ENCODE results near the gene RAMAC. TPM values are rescaled to one million over a fixed set of nuclear protein-coding genes. Genes with fewer than 3 reads are reported as not detected.

Gene RAMAC
- total and polyA plus RNA-seq, 2 of the 8 experiments (the other 6 are each of a cell fraction or from before 2014, with no cell fraction given) = 20.7 to 32.9 TPM

DNA sequence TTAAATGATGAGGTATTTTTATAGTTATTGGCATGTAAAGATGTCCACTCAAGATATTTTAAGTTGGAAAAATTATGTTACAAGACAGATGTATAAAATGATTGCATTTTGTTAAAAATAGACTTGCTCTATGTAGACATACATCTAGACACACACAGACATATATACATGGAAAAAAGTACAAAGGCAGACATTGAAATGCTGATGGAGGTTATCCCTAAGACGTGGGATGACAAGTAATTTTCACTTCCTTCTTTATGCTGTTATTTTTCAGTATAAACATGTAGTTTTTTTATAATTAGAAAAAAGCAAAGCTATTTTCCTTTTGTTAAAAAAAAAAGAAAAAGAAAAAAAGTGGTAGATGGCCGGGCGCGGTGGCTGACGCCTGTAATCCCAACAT, 40.7 kb upstream of the RAMAC start:
- H4K20me1 ChIP-seq (replicated peaks in 1 of 2; ENCODE audit: control insufficient read depth in 1 of 2, insufficient read depth in 2 of 2, low read length in 2 of 2) = peaks cover 0 to 2% of the 10 kb centered on the region in 2 experiments
- H3K56ac ChIP-seq (replicated peaks; ENCODE audit: insufficient read length, low read depth, low read length) = no peak overlapping the region
- no peak overlapping the region for H2BK20ac ChIP-seq (ENCODE audit: low read length)
- H2AK5ac ChIP-seq (ENCODE audit: low read depth, low read length) = no peak overlapping the region
- no peaks in the 10 kb centered on the region for H3K27me3 ChIP-seq (replicated peaks in 1 of 4; ENCODE audit: control insufficient read depth in 3 of 4, extremely low read depth in 1 of 4, insufficient read depth in 3 of 4, low read length in 3 of 4)
- no peak overlapping the region for H2BK5ac ChIP-seq (ENCODE audit: low read depth, low read length)
- no peak overlapping the region for H3K27ac ChIP-seq (ENCODE audit: low read depth, low read length)
- CTCF ChIA-PET (ENCODE audit: partially characterized antibody) = interaction anchor here (0.8 to 2.4 kb wide), 3 partner anchors 12 to 24 kb away, joined by 3 to 7 read pairs (median 5); no protein-coding TSS in a partner anchor
- no peak overlapping the region for H4K91ac ChIP-seq (replicated peaks; ENCODE audit: insufficient read length, low read length)
- H3K4me1 ChIP-seq (replicated peaks in 1 of 4; ENCODE audit: control insufficient read depth in 3 of 4, insufficient read depth in 4 of 4, low read length in 3 of 4) = no peaks in the 10 kb centered on the region
- H3K9ac ChIP-seq (replicated peaks in 1 of 4; ENCODE audit: extremely low read depth in 1 of 4, low read depth in 3 of 4, low read length in 3 of 4) = no peak overlapping the region
- no peaks in the 10 kb centered on the region for H3K36me3 ChIP-seq (ENCODE audit: control insufficient read depth in 2 of 4, insufficient read depth in 4 of 4, low read length in 3 of 4)
- POLR2A ChIA-PET (ENCODE audit: partially characterized antibody) = no interaction called here
- no peak overlapping the region for H3K4ac ChIP-seq (replicated peaks; ENCODE audit: insufficient read length, low read depth, low read length)
- H4K5ac ChIP-seq (ENCODE audit: insufficient read length, low read depth, low read length) = no peak overlapping the region
- H3K9me3 ChIP-seq (ENCODE audit: insufficient read depth in 2 of 2, low read depth in 1 of 2, low read length in 1 of 2) = no peaks in the 10 kb centered on the region
- no peak overlapping the region for H4K8ac ChIP-seq (ENCODE audit: extremely low read depth, insufficient read depth, low read length)
- H3K79me1 ChIP-seq (ENCODE audit: low read depth, low read length) = no peaks in the 10 kb centered on the region
- no peak overlapping the region for H2BK15ac ChIP-seq (ENCODE audit: low read length)
- no peak overlapping the region for H2BK120ac ChIP-seq (replicated peaks; ENCODE audit: low read depth, low read length)
- H3K23ac ChIP-seq (ENCODE audit: insufficient read length) = no peak overlapping the region
- no peaks in the 10 kb centered on the region for H3K79me2 ChIP-seq (ENCODE audit: control insufficient read depth in 1 of 2, insufficient read depth in 2 of 2, low read length in 2 of 2)
- H3K4me3 ChIP-seq (ENCODE audit: extremely low read depth in 1 of 4, insufficient read depth in 2 of 4, low read depth in 3 of 4, low read length in 4 of 4) = no peak overlapping the region
- no peak overlapping the region for H2BK12ac ChIP-seq (ENCODE audit: low read depth, low read length)
- H2AFZ ChIP-seq (ENCODE audit: low read length) = no peak overlapping the region
- H3K14ac ChIP-seq (ENCODE audit: insufficient read length) = no peak overlapping the region
- DNase-seq (ENCODE audit: low read depth in 1 of 2, low spot score in 2 of 2) = no peak
- no peaks in the 10 kb centered on the region for H3K23me2 ChIP-seq (ENCODE audit: low read depth, low read length)
- FAIRE-seq = no peak
- 93% methylated on average over 5 of the region's 5 CpGs; no CpG with 5 or more reads in 1 of the 2 experiments for WGBS, 2 experiments (ENCODE audit: extremely low coverage in 1 of 2, insufficient coverage in 1 of 2, insufficient read length in 1 of 2, insufficient replicate concordance in 2 of 2, low coverage in 1 of 2, low lambda C conversion rate in 2 of 2, missing lambda C conversion rate in 1 of 2)
- H3K18ac ChIP-seq (ENCODE audit: extremely low read depth, low read length) = no peak overlapping the region
- no peak overlapping the region for H3K4me2 ChIP-seq (ENCODE audit: insufficient read depth in 1 of 2, low read depth in 2 of 2, low read length in 2 of 2)
- TF ChIP-seq CEBPB (IDR thresholded peaks at IDR 0.05; ENCODE audit: low read depth, low read length) = no peak
- TF ChIP-seq JUN (IDR thresholded peaks at IDR 0.05; ENCODE audit: low read depth, low read length) = no peak
- TF ChIP-seq CREB1 (IDR thresholded peaks at IDR 0.05) = no peak
- no peak for TF ChIP-seq KDM4A (IDR thresholded peaks at IDR 0.05; ENCODE audit: low read depth, low read length, severe bottlenecking)
- TF ChIP-seq, protein P1, sequence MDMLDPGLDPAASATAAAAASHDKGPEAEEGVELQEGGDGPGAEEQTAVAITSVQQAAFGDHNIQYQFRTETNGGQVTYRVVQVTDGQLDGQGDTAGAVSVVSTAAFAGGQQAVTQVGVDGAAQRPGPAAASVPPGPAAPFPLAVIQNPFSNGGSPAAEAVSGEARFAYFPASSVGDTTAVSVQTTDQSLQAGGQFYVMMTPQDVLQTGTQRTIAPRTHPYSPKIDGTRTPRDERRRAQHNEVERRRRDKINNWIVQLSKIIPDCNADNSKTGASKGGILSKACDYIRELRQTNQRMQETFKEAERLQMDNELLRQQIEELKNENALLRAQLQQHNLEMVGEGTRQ (IDR thresholded peaks at IDR 0.05; ENCODE audit: low read length) = no peak
- TF ChIP-seq BCL11A (IDR thresholded peaks at IDR 0.05; ENCODE audit: low read depth in 2 of 2, low read length in 2 of 2) = no peak
- no peak for TF ChIP-seq SIRT6 (IDR thresholded peaks at IDR 0.05; ENCODE audit: low read length)
- TF ChIP-seq ZNF274 (IDR thresholded peaks at IDR 0.05; ENCODE audit: borderline replicate concordance, extremely low read depth, low read length) = no peak
- TF ChIP-seq SUZ12 (IDR thresholded peaks at IDR 0.05; ENCODE audit: low read length) = no peak
- no peak for TF ChIP-seq NANOG (IDR thresholded peaks at IDR 0.05; ENCODE audit: insufficient read depth, low read depth, low read length, poor library complexity, severe bottlenecking)
- no peak for TF ChIP-seq NRF1 (IDR thresholded peaks at IDR 0.05; ENCODE audit: low read depth, low read length)
- no peak for TF ChIP-seq GTF2F1 (IDR thresholded peaks at IDR 0.05; ENCODE audit: borderline replicate concordance, low read depth, low read length)
- TF ChIP-seq CHD2 (IDR thresholded peaks at IDR 0.05; ENCODE audit: low read length) = no peak
